ENCODE measurements around the gene SRA1.

Gene SRA1

DNA sequence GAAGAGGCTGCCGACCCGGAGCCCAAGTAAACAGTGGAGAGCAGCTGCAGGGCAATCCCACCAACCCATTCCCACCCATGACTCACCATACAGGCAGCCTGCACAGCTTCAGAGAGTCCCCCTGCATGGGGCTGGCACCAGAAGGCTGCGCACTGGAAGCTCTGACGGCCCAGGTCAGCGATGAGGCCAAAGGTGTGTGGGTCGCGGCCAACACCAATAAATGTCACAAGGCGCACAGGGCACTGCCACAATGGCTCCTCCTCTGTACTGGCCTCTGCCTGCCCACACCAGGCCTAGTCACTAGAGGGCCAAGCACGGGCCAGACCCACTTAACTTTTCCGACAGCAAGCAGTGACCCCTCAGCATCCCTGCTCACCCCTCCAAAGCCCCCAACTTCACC is 3.0 kb upstream of the SRA1 start:
- Histone ChIP-seq H3K27ac (ENCODE audit: low read depth, low read length) (no peak overlapping the region), H3K4me1 (ENCODE audit: control insufficient read depth, low read depth, low read length) (peaks cover 9% of the 10 kb centered on the region), H2AK5ac (ENCODE audit: low read length) (no peak overlapping the region), H3K23ac (ENCODE audit: low read length) (no peak overlapping the region), H4K5ac (ENCODE audit: low read length) (no peak overlapping the region), H3K27me3 (ENCODE audit: insufficient read depth, low read length, poor library complexity) (no peaks in the 10 kb centered on the region), H2BK5ac (ENCODE audit: low read length) (no peak overlapping the region), H3K79me1 (ENCODE audit: low read length) (peaks cover 11% of the 10 kb centered on the region), H3K79me2 (ENCODE audit: control insufficient read depth, insufficient read depth, low read length) (peaks cover 15% of the 10 kb centered on the region), H2BK15ac (replicated peaks; ENCODE audit: low read depth) (no peak overlapping the region), H3K4ac (ENCODE audit: low read depth, low read length) (no peak overlapping the region), H3K36me3 (ENCODE audit: control insufficient read depth, insufficient read depth, low read length) (no peaks in the 10 kb centered on the region), H2BK120ac (ENCODE audit: low read depth, low read length) (no peak overlapping the region), H4K8ac (ENCODE audit: low read depth, low read length) (no peak overlapping the region), H3K9ac (ENCODE audit: low read length) (no peak overlapping the region), H3K4me3 (ENCODE audit: low read length) (no peak overlapping the region), H3K56ac (ENCODE audit: low read length) (no peak overlapping the region), H3K4me2 (ENCODE audit: low read length) (no peak overlapping the region), H3K18ac (ENCODE audit: low read length) (no peak overlapping the region)
- no CpG with 5 or more reads among the region's 10 CpGs for WGBS (ENCODE audit: extremely low coverage, insufficient coverage, low lambda C conversion rate)
- no peak for DNase-seq

DNA sequence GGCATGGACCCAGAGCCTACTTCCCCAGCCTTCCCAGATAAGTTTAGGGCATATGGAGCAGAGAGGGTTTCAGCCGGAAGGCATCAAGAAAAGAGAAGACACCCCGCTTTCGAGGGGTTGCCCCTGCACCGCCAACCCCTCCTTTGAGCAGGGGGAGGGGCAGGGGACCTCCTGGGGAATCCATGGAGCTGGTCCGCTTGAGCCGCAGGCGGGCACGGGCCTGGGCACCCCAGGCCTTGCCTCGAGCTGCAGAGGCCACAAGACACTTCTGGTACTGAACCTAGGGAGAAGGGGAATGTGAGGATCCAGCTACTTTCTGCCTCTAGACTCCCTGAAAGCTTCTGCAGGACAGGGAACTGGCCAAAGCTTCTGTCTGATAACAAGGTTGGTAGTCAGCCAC is 1.3 kb upstream of the SRA1 start:
- WGBS (ENCODE audit: extremely low coverage, insufficient coverage, low lambda C conversion rate): no CpG with 5 or more reads among the region's 9 CpGs
- no peak overlapping the region for H3K27ac ChIP-seq (ENCODE audit: low read depth, low read length)

DNA sequence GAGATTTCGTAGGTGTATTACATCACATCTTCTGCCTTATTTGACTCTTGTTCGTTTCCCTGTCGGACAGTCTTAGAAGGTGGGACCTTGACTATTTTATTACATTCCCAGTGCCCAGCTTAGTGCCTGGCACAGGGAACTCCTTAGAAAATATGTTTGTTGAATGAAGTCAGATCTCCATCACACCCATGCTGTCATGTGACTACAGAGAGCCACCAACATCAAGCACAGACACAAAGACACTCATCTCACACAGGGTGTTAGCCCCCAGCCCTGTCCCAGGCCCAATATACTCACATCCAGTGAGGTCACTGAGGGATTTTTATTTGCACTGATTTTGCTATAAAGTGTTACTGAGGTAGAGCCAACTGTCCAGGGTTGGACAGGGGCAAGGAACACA is 692 bp upstream of the SRA1 start:
- no peaks in the 10 kb centered on the region for H3K36me3 ChIP-seq (ENCODE audit: control insufficient read depth, insufficient read depth, low read length)
- H3K27me3 ChIP-seq (ENCODE audit: insufficient read depth, low read length, poor library complexity): no peaks in the 10 kb centered on the region
- H3K4me1 ChIP-seq (ENCODE audit: control insufficient read depth, low read depth, low read length): peaks cover 2% of the 10 kb centered on the region
- H3K79me1 ChIP-seq (ENCODE audit: low read length): peaks cover 15% of the 10 kb centered on the region
- no peak overlapping the region for H3K27ac ChIP-seq (ENCODE audit: low read depth, low read length)
- DNase-seq: no peak
- H3K56ac ChIP-seq (ENCODE audit: low read length): peak overlapping the region; percentile 94
- no peak overlapping the region for H2AK5ac ChIP-seq (ENCODE audit: low read length)
- no peak overlapping the region for H3K23ac ChIP-seq (ENCODE audit: low read length)
- no peak overlapping the region for H3K4me3 ChIP-seq (ENCODE audit: low read length)
- H2BK120ac ChIP-seq (ENCODE audit: low read depth, low read length): no peak overlapping the region
- H3K18ac ChIP-seq (ENCODE audit: low read length): no peak overlapping the region
- H2BK15ac ChIP-seq (replicated peaks; ENCODE audit: low read depth): no peak overlapping the region
- no peak overlapping the region for H3K9ac ChIP-seq (ENCODE audit: low read length)
- H3K4me2 ChIP-seq (ENCODE audit: low read length): no peak overlapping the region
- H2BK5ac ChIP-seq (ENCODE audit: low read length): no peak overlapping the region
- no peak overlapping the region for H4K5ac ChIP-seq (ENCODE audit: low read length)
- H4K8ac ChIP-seq (ENCODE audit: low read depth, low read length): no peak overlapping the region
- peaks cover 21% of the 10 kb centered on the region for H3K79me2 ChIP-seq (ENCODE audit: control insufficient read depth, insufficient read depth, low read length)
- WGBS (ENCODE audit: extremely low coverage, insufficient coverage, low lambda C conversion rate): no CpG with 5 or more reads among the region's 3 CpGs
- H3K4ac ChIP-seq (ENCODE audit: low read depth, low read length): peak overlapping the region; percentile 4

More for the DNA sequence above, 1.3 kb upstream of the SRA1 start:
- no peak for DNase-seq
- Histone ChIP-seq H2BK15ac (replicated peaks; ENCODE audit: low read depth) (no peak overlapping the region), H3K79me2 (ENCODE audit: control insufficient read depth, insufficient read depth, low read length) (peaks cover 18% of the 10 kb centered on the region), H2BK5ac (ENCODE audit: low read length) (no peak overlapping the region), H3K9ac (ENCODE audit: low read length) (no peak overlapping the region), H3K23ac (ENCODE audit: low read length) (no peak overlapping the region), H3K36me3 (ENCODE audit: control insufficient read depth, insufficient read depth, low read length) (no peaks in the 10 kb centered on the region), H3K4ac (ENCODE audit: low read depth, low read length) (no peak overlapping the region), H3K27me3 (ENCODE audit: insufficient read depth, low read length, poor library complexity) (no peaks in the 10 kb centered on the region), H4K5ac (ENCODE audit: low read length) (no peak overlapping the region), H3K79me1 (ENCODE audit: low read length) (peaks cover 12% of the 10 kb centered on the region), H2BK120ac (ENCODE audit: low read depth, low read length) (no peak overlapping the region), H3K4me2 (ENCODE audit: low read length) (no peak overlapping the region), H4K8ac (ENCODE audit: low read depth, low read length) (no peak overlapping the region), H3K18ac (ENCODE audit: low read length) (no peak overlapping the region), H3K4me1 (ENCODE audit: control insufficient read depth, low read depth, low read length) (peaks cover 4% of the 10 kb centered on the region), H2AK5ac (ENCODE audit: low read length) (no peak overlapping the region), H3K56ac (ENCODE audit: low read length) (no peak overlapping the region), H3K4me3 (ENCODE audit: low read length) (no peak overlapping the region)

DNA sequence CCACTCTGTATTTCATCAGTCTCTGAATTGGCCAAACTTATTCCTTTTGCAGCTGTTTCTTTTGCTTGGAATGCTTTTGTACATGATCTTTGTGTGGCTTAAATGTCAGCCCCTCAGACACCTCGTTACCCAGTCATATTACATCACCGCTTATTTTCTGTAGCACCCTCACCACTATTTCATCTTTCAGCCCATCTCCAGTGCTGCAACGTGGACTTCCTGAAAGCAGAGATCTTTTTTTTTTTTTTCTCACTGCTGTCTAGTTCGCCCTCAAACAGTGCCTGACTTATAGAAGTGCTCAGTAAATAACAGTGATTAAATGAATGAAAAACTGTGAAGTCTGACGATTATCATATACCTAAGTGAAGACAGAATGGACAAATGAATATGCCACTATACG is 835 bp downstream of the SRA1 start:
- H3K4me3 ChIP-seq (ENCODE audit: low read length): peak overlapping the region; percentile 76
- H3K4ac ChIP-seq (ENCODE audit: low read depth, low read length): no peak overlapping the region
- peaks cover 21% of the 10 kb centered on the region for H3K79me2 ChIP-seq (ENCODE audit: control insufficient read depth, insufficient read depth, low read length)
- H3K36me3 ChIP-seq (ENCODE audit: control insufficient read depth, insufficient read depth, low read length): peaks cover 1% of the 10 kb centered on the region
- no peak overlapping the region for H4K5ac ChIP-seq (ENCODE audit: low read length)
- no peaks in the 10 kb centered on the region for H3K27me3 ChIP-seq (ENCODE audit: insufficient read depth, low read length, poor library complexity)
- no peak overlapping the region for H2AK5ac ChIP-seq (ENCODE audit: low read length)
- H3K9ac ChIP-seq (ENCODE audit: low read length): peak overlapping the region; percentile 89
- H2BK15ac ChIP-seq (replicated peaks; ENCODE audit: low read depth): no peak overlapping the region
- no peak overlapping the region for H4K8ac ChIP-seq (ENCODE audit: low read depth, low read length)
- WGBS (ENCODE audit: extremely low coverage, insufficient coverage, low lambda C conversion rate): no CpG with 5 or more reads among the region's 6 CpGs
- peaks cover 2% of the 10 kb centered on the region for H3K4me1 ChIP-seq (ENCODE audit: control insufficient read depth, low read depth, low read length)
- no peak overlapping the region for H3K27ac ChIP-seq (ENCODE audit: low read depth, low read length)
- H3K56ac ChIP-seq (ENCODE audit: low read length): peak overlapping the region; percentile 75
- no peak for DNase-seq
- peaks cover 17% of the 10 kb centered on the region for H3K79me1 ChIP-seq (ENCODE audit: low read length)
- H2BK120ac ChIP-seq (ENCODE audit: low read depth, low read length): no peak overlapping the region
- no peak overlapping the region for H3K18ac ChIP-seq (ENCODE audit: low read length)
- no peak overlapping the region for H3K23ac ChIP-seq (ENCODE audit: low read length)
- H2BK5ac ChIP-seq (ENCODE audit: low read length): no peak overlapping the region
- peak overlapping the region; percentile 49 for H3K4me2 ChIP-seq (ENCODE audit: low read length)

DNA sequence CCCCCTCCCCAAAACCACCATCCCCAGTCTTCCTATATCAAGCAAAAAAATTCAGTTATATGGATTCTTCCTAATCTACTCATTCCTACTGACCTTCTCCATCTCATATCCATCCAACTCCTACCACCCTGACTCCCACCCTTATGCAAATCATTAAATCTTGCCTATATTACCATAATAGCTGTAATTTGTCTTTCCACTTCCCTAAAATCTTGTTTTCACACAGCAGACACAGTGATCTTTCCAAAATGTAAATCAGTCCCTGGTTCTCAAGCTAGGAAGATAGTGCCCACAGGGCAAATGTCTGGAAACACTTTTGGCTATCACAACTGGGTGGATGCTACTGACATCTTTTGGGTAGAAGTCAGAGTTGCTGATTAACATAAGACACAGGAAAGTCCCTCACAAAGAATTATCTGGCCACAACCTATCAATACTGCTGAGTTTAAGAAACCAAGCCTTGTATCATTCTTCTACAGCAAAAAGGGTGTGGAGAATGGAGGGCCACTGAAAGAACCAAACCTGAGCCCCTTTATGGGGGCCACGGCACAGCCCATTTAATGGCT is 1.4 kb downstream of the SRA1 start:
- peaks cover 21% of the 10 kb centered on the region for H3K79me2 ChIP-seq (ENCODE audit: control insufficient read depth, insufficient read depth, low read length)
- no peak overlapping the region for H3K4me3 ChIP-seq (ENCODE audit: low read length)
- no peak overlapping the region for H4K5ac ChIP-seq (ENCODE audit: low read length)
- H3K18ac ChIP-seq (ENCODE audit: low read length): no peak overlapping the region
- H3K23ac ChIP-seq (ENCODE audit: low read length): no peak overlapping the region
- no peaks in the 10 kb centered on the region for H3K27me3 ChIP-seq (ENCODE audit: insufficient read depth, low read length, poor library complexity)
- peak overlapping the region; percentile 49 for H3K4me2 ChIP-seq (ENCODE audit: low read length)
- no peak for DNase-seq
- peak overlapping the region; percentile 89 for H3K9ac ChIP-seq (ENCODE audit: low read length)
- WGBS (ENCODE audit: extremely low coverage, insufficient coverage, low lambda C conversion rate): no CpG with 5 or more reads among the region's 1 CpG
- H2BK120ac ChIP-seq (ENCODE audit: low read depth, low read length): no peak overlapping the region
- H3K79me1 ChIP-seq (ENCODE audit: low read length): peaks cover 17% of the 10 kb centered on the region
- peaks cover 2% of the 10 kb centered on the region for H3K4me1 ChIP-seq (ENCODE audit: control insufficient read depth, low read depth, low read length)
- H4K8ac ChIP-seq (ENCODE audit: low read depth, low read length): no peak overlapping the region
- H3K27ac ChIP-seq (ENCODE audit: low read depth, low read length): no peak overlapping the region
- H3K56ac ChIP-seq (ENCODE audit: low read length): peak overlapping the region; percentile 44
- H2BK5ac ChIP-seq (ENCODE audit: low read length): no peak overlapping the region
- H2BK15ac ChIP-seq (replicated peaks; ENCODE audit: low read depth): no peak overlapping the region
- no peak overlapping the region for H3K4ac ChIP-seq (ENCODE audit: low read depth, low read length)
- no peak overlapping the region for H2AK5ac ChIP-seq (ENCODE audit: low read length)
- H3K36me3 ChIP-seq (ENCODE audit: control insufficient read depth, insufficient read depth, low read length): peaks cover 1% of the 10 kb centered on the region

DNA sequence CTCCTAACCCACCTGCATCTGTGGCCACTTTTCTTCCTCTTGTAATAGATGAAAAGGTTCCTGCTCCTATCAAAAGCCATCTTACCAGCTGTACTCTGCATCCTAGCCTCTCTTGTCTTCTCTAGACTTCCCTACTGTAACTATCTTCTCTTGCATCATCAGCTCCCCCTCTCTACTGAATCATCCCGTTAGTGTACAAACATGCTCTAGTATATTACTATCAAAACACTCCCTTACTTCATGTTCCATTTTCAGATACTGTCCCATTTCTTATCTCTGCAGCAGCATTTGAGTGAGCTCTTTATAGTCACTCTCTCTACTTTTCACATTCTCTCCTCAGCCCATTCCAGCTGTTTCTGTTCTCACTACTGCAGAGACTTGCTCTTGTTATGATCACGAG is 2.8 kb downstream of the SRA1 start:
- WGBS (ENCODE audit: extremely low coverage, insufficient coverage, low lambda C conversion rate): no CpG with 5 or more reads among the region's 2 CpGs
- Histone ChIP-seq H3K4me1 (ENCODE audit: control insufficient read depth, low read depth, low read length) (peaks cover 2% of the 10 kb centered on the region), H3K4ac (ENCODE audit: low read depth, low read length) (no peak overlapping the region), H4K5ac (ENCODE audit: low read length) (no peak overlapping the region), H3K23ac (ENCODE audit: low read length) (no peak overlapping the region), H3K27me3 (ENCODE audit: insufficient read depth, low read length, poor library complexity) (no peaks in the 10 kb centered on the region), H3K56ac (ENCODE audit: low read length) (no peak overlapping the region), H2BK120ac (ENCODE audit: low read depth, low read length) (no peak overlapping the region), H4K8ac (ENCODE audit: low read depth, low read length) (no peak overlapping the region), H2AK5ac (ENCODE audit: low read length) (no peak overlapping the region), H3K79me1 (ENCODE audit: low read length) (peaks cover 17% of the 10 kb centered on the region), H3K79me2 (ENCODE audit: control insufficient read depth, insufficient read depth, low read length) (peaks cover 21% of the 10 kb centered on the region), H3K4me2 (ENCODE audit: low read length) (no peak overlapping the region), H3K27ac (ENCODE audit: low read depth, low read length) (no peak overlapping the region), H3K18ac (ENCODE audit: low read length) (no peak overlapping the region), H3K9ac (ENCODE audit: low read length) (no peak overlapping the region), H2BK5ac (ENCODE audit: low read length) (no peak overlapping the region), H2BK15ac (replicated peaks; ENCODE audit: low read depth) (no peak overlapping the region), H3K36me3 (ENCODE audit: control insufficient read depth, insufficient read depth, low read length) (peaks cover 4% of the 10 kb centered on the region), H3K4me3 (ENCODE audit: low read length) (no peak overlapping the region)
- DNase-seq: no peak
